ENCODE results near the gene PHACTR3.
A peak's percentile ranks its signal among the peaks of the same experiment; 100 is the strongest.

PHACTR3 gene

GRCh38 chr20:59835057-59835447, 230.7 kb downstream of the PHACTR3 start:
- no peak for TF ChIP-seq CTCF (IDR thresholded peaks at IDR 0.05; ENCODE audit: extremely low read depth, missing control alignments)
- DNase-seq (ENCODE audit: low spot score) = no peak

GRCh38 chr20:59835448-59836395, 231.4 kb downstream of the PHACTR3 start:
- TF ChIP-seq CTCF (IDR thresholded peaks at IDR 0.05; ENCODE audit: extremely low read depth, missing control alignments) = no peak
- DNase-seq (ENCODE audit: low spot score) = peak; percentile 27

GRCh38 chr20:59836767-59837166, 232.4 kb downstream of the PHACTR3 start:
- no peak for DNase-seq (ENCODE audit: low spot score)
- no peak for TF ChIP-seq CTCF (IDR thresholded peaks at IDR 0.05; ENCODE audit: extremely low read depth, missing control alignments)

GRCh38 chr20:59837623-59838394, 233.5 kb downstream of the PHACTR3 start:
- TF ChIP-seq CTCF (IDR thresholded peaks at IDR 0.05; ENCODE audit: extremely low read depth, missing control alignments) = no peak
- DNase-seq (ENCODE audit: low spot score) = peak; percentile 56

GRCh38 chr20:59839400-59839799, 235.1 kb downstream of the PHACTR3 start:
- no peak for TF ChIP-seq CTCF (IDR thresholded peaks at IDR 0.05; ENCODE audit: extremely low read depth, missing control alignments)
- no peak for DNase-seq (ENCODE audit: low spot score)

GRCh38 chr20:59845472-59845871, 241.1 kb downstream of the PHACTR3 start:
- no peak for TF ChIP-seq CTCF (IDR thresholded peaks at IDR 0.05; ENCODE audit: extremely low read depth, missing control alignments)
- no peak for DNase-seq (ENCODE audit: low spot score)

- TF ChIP-seq CTCF (IDR thresholded peaks at IDR 0.05; ENCODE audit: extremely low read depth, missing control alignments) = no peak
- no peak for DNase-seq (ENCODE audit: low spot score)
These were observed 243.8 kb downstream of the PHACTR3 start for GRCh38 chr20:59848182-59848581.

Measured in GM20000 (cell line).